AG10803 (cell line): Measurements from ENCODE around the gene THBD.

Experiments used
- DNase-seq: peaks from one replicate; pipeline ENCODE4 v3.0.0; 2010; ENCODE audit warnings: low read depth
- H3K4me3 ChIP-seq: 2 replicates; pipeline ENCODE4 v1.5.1; 2011; ENCODE audit warnings: mild to moderate bottlenecking, low read length, control low read depth
- CTCF ChIP-seq: conservative IDR thresholded peaks from 2 replicates; pipeline ENCODE4 v1.5.1; 2011; ENCODE audit warnings: mild to moderate bottlenecking, low read length, control low read depth, inconsistent platforms

Gene THBD

GRCh38 chr20:23069108-23069507 lies 19.6 kb upstream of the THBD start:
- H3K4me3 ChIP-seq: no peak overlapping the region
- no peak for TF ChIP-seq CTCF
- no peak for DNase-seq

- no peak for TF ChIP-seq CTCF
Observed at GRCh38 chr20:23068283-23068682, 18.8 kb upstream of the THBD start.

GRCh38 chr20:23066772-23067171 lies 17.3 kb upstream of the THBD start:
- DNase-seq: no peak
- no peak for TF ChIP-seq CTCF
- no peak overlapping the region for H3K4me3 ChIP-seq

More at GRCh38 chr20:23068283-23068682, 18.8 kb upstream of the THBD start:
- no peak overlapping the region for H3K4me3 ChIP-seq
- DNase-seq: no peak

- no peak overlapping the region for H3K4me3 ChIP-seq
Observed at GRCh38 chr20:23065266-23066201, 16.1 kb upstream of the THBD start.

GRCh38 chr20:23063581-23063980 lies 14.1 kb upstream of the THBD start:
- DNase-seq: no peak
- H3K4me3 ChIP-seq: no peak overlapping the region
- TF ChIP-seq CTCF: no peak

More at GRCh38 chr20:23065266-23066201, 16.1 kb upstream of the THBD start:
- no peak for DNase-seq
- no peak for TF ChIP-seq CTCF

- TF ChIP-seq CTCF: no peak
Observed at GRCh38 chr20:23063168-23063567, 13.7 kb upstream of the THBD start.

GRCh38 chr20:23062632-23063031 lies 13.2 kb upstream of the THBD start:
- DNase-seq: no peak

More at GRCh38 chr20:23063168-23063567, 13.7 kb upstream of the THBD start:
- H3K4me3 ChIP-seq: no peak overlapping the region
- no peak for DNase-seq

More at GRCh38 chr20:23062632-23063031, 13.2 kb upstream of the THBD start:
- no peak overlapping the region for H3K4me3 ChIP-seq
- TF ChIP-seq CTCF: no peak
